GM18873 (cell line): ENCODE measurements around the gene NFASC.

Experiments used
- ATAC-seq: cut with Tn5 transposase; IDR thresholded peaks from one replicate; pipeline ENCODE4 v1.9.1; 2021; ENCODE audit warnings: mild to moderate bottlenecking, moderate library complexity, moderate number of reproducible peaks; ENCODE audit not compliant: unreplicated experiment, low FRiP score

Gene NFASC

GRCh38 chr1:204947747-204948146 lies 77.1 kb downstream of the NFASC start:
- ATAC-seq, result no peak

DNA sequence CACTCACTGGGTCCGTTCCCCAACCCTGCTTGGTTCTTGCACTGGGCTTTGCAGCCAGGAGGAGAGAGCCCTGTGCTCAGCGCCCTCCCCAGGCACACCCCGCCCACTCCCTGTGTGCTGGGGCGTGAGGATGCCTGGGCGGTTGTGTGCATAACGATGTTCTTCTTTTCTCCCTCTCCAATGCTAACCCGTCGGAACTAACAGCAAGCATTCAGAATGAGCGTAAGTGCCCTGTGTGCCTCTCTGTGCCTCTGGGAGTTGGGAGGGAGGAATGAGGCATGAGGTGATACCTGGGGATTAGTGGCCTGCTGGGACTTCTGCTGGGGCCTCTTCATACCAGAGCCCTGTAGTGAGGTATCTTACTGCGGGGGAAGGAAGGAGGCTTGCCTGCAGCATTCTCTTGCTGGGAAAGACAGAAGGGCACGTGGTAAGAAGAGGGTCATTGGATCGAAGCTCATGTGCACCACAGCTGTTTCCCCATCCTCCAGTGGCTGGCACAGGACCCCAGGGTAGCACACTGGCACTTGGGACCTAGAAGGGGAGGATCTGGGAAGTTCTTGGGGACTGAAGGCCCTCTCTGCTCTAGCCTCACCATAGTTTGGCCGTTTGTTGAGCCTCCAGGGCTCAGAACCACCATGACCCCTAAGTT lies 79.8 kb downstream of the NFASC start:
- ATAC-seq, result no peak

- ATAC-seq, result no peak
Observed at GRCh38 chr1:204958317-204959307, 88.0 kb downstream of the NFASC start.

GRCh38 chr1:204959374-204959773 lies 88.7 kb downstream of the NFASC start:
- ATAC-seq, result no peak

GRCh38 chr1:204959836-204960235 lies 89.2 kb downstream of the NFASC start:
- ATAC-seq, result no peak

DNA sequence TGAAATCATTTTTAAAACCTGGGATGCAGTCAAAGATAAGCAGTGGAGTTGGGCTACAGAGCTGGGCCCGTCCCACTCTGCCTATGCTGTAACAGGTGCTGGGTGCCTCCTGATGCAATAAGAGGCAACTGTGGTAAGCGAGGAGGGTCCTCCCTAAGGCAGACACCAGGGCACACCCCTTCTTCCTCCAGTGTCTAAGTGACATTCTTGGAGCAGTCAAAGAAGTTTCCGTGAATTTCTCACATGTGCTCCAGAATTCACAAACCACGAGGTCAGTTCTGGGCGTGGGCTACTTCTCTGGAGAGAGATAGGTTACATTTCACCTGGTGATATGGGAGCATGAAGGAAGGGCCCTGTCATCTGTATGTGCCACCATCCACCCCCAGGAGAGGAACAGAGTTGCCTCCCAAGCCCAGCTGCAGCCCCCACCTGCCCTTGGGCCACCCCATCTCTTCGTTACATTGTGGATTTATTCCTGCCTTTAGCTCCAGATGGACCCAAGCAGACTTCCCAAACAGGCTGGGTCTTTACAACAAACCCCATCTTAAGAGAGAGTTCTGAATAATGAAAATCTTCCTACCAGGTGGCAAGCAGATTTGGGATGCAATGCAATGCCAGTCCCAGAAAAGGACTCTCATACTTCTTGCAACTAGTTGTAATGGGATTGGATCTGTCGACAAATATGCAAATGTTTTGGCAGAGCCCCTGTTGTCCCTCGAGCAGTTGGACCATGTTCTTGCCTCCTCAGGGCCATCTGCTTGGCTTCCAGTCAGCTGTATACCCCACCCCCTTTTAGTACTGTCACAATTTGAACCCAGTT lies 89.9 kb downstream of the NFASC start:
- no peak for ATAC-seq

- ATAC-seq, result no peak
Observed at GRCh38 chr1:204961765-204962419, 91.2 kb downstream of the NFASC start.

DNA sequence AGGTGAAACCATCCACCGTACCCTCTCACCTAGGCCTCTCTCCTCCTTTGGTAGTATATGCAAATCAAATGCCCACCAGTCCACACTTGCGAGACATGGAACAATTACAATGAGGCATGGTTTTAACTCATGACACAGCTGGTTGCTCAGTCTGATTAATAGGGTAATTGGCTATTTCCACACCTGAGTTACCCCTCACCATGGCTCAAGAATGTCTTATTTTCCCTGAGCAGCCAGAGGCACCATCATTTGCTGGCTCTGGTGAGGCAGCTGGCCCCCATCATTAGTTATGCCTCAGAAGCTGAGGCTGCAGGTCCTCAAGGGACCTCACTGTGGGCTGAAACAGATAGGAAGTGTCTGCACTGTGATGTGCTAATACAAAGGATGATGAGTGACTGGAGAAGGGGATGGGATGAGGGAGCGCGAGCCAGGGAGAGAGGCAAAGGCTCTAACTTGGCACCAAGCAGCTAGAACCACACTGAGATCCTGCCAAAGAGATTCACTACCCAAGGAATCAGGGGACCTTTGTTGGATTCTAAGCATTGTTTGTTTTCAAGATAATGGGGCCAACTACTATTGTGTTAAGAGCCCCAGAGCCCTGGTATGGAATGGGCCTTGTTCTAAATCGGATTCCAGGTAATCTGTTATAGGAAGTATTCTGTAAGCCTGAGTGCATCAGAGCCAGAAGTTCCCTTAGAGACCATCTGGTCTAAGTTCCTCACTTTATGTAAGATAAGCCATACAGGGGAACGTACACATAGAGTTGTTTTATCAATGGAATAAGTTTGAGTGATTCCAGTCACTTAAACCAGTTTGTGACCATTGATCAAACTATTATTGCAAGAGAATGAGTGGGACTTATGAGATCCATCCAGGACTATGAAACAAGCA lies 92.3 kb downstream of the NFASC start:
- ATAC-seq, result no peak

- ATAC-seq, result no peak
Observed at GRCh38 chr1:204967451-204967850, 96.8 kb downstream of the NFASC start.

DNA sequence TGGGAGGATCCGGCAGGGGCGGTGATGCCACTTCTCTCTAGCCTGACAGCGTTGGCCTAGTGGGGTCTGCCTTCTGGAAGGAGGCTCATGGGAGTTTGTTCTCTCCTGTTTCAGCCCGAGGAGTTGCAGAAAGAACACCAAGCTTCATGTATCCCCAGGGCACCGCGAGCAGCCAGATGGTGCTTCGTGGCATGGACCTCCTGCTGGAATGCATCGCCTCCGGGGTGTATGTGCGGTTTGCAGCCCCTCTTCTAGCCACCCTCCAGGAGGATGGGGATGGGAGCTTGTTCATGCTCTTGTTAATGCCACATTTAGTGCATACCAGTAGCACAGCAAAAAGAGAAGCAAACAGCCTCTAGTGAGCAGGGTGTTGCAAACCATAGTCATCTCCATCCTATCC lies 97.5 kb downstream of the NFASC start:
- ATAC-seq, result no peak

GRCh38 chr1:204968951-204969350 lies 98.3 kb downstream of the NFASC start:
- ATAC-seq, result no peak

DNA sequence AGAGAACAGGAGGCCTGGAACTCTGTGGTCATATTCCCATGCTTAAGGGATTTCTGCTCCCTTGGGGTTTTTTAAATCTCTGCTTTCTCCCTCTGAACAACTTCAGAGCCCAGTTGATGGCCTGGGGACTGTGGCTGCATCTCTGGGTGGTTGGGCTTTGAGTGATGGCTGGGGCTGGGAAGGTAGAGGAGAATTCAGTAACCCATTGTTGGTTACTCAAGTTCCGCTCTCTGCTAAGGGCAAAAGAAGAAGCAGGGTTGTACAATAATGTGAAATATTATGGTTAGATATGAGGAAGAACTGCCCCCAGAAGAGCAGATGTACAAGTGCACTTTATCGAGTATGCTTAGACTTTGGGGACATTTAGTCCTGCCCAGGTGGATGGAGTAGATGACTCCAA lies 100.3 kb downstream of the NFASC start:
- no peak for ATAC-seq

- no peak for ATAC-seq
Observed at GRCh38 chr1:204971517-204972336, 101.1 kb downstream of the NFASC start.

DNA sequence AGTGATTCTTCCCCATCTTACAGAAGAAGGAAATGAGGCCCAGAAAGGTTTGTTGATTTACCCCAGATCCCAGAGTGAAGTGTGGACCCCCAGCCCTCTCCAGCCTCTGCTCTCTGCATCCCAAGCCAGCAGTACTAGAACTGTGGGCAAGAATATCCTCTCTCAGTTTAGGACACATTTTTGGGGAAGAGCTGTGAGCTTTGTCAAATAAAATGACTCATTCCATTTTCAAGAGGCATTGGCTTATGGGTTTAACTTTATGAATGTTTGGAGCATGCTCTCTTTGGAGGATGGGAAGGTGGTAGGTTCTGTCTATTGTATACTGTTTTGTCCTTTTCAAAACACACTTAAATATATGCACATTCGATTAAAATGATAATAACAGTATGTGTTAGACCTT lies 101.8 kb downstream of the NFASC start:
- no peak for ATAC-seq

DNA sequence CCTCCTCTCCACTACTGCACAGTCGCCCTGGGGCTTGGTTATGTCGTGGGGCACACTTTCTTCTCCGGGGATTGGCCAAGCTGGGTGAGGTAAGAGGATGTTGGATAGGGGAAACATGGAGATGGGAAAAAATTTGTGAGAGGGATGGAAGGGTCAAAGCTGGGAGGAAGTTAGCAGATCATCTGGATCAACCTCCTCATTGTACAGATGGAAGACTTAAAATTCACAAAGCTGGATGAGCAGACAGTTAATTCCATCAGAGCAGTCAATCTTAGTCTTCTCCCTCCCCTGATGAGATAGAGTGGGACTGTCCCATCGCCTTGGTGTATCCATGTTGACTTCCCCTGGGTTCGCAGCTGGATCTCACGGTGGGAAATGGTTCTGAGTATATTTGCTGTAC lies 102.8 kb downstream of the NFASC start:
- ATAC-seq, result no peak

- no peak for ATAC-seq
Observed at GRCh38 chr1:204974327-204974726, 103.7 kb downstream of the NFASC start.

DNA sequence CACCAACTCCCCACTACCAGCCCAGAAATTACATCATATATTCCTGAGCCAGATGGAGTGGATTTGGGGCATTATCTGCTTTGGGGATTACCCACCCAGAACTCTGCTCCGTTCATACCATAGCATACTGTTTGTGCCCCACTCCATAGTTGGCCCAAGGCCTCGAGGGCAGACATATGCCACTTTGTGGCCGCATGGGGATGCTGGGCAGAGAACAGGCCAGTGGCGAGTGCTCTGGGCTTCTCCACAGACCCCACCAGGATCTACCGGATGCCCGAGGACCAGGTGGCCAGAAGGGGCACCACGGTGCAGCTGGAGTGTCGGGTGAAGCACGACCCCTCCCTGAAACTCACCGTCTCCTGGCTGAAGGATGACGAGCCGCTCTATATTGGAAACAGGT lies 104.4 kb downstream of the NFASC start:
- ATAC-seq, result no peak

DNA sequence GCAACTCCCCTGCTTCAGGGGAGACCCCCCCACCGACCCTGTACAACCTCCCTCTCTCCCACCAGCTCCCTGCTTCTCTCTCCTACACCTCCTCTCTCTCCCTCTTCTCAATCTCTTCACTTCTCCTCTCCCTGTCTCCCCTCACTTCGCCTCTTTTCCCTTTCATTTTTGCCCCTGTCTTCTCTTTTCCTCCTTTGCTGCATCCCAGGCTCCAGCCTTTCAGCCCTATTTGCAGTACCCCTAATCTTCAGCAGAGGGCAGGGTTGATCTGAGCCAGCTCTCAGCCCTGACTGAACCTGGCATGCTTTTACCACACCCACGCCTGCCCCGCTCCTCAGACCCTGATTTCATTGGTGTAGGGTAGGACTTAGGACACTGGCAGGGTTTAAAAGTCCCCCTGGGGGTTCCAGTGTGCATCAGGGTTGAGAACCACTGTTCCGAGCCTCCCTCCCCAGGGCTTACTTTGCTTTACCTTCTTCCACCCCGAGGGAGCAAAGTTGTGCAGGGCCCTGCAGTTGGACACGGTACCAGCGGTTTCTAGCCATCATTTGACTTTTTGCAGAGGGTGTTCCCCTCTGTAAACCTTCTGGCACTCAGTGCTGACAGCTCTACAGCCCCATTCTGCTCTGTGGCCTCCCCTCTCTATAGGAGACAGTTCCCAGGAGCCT lies 105.0 kb downstream of the NFASC start:
- ATAC-seq, result no peak
